Progenitor cell of endocrine pancreas (in vitro differentiated cells): Measurements from ENCODE around the gene EIF3L. TPM values are rescaled to one million over a fixed set of nuclear protein-coding genes. Genes with fewer than 3 reads are reported as not detected.

Experiments used
- DNase-seq: peaks from one replicate; pipeline ENCODE4 v3.0.0; 2021; ENCODE audit warnings: low spot score; ENCODE audit not compliant: unreplicated experiment
- H3K27ac Mint-ChIP-seq: 2 replicates; pipeline ENCODE4 v1.8.0; 2021; ENCODE audit warnings: mild to moderate bottlenecking, moderate library complexity, mixed read lengths
- H3K27me3 Mint-ChIP-seq: 2 replicates; pipeline ENCODE4 v1.8.0; 2021; ENCODE audit warnings: mixed read lengths
- H3K36me3 Mint-ChIP-seq: 2 replicates; pipeline ENCODE4 v1.8.0; 2022; ENCODE audit warnings: mixed read lengths; ENCODE audit not compliant: insufficient read depth
- H3K4me1 Mint-ChIP-seq: 2 replicates; pipeline ENCODE4 v1.8.0; 2021; ENCODE audit warnings: low read depth, mixed read lengths
- H3K4me3 Mint-ChIP-seq: 2 replicates; pipeline ENCODE4 v1.8.0; 2021; ENCODE audit warnings: low read depth, mild to moderate bottlenecking, moderate library complexity, mixed read lengths
- H3K9me3 Mint-ChIP-seq: 2 replicates; pipeline ENCODE4 v1.8.0; 2021; ENCODE audit warnings: low read depth, mixed read lengths
- CTCF ChIP-seq: fragments of 200-600 bp; sonication (generic); IDR thresholded peaks from one replicate; pipeline ENCODE4 v1.5.0; 2021; ENCODE audit warnings: antibody characterized with exemption, mild to moderate bottlenecking; ENCODE audit not compliant: unreplicated experiment
- total RNA-seq: library from RNA; stranded (reverse); gene quantifications from 2 replicates; pipeline ENCODE4 v1.2.1, GENCODE V29; 2021

EIF3L gene
- total RNA-seq, 1 donor from 2014 or later: 725 TPM

GRCh38 chr22:37909766-37910165 is 60.5 kb downstream of the EIF3L start:
- Mint-ChIP-seq H3K9me3 (no peaks in the 10 kb centered on the region), H3K4me1 (peaks cover 15% of the 10 kb centered on the region), H3K27ac (no peak overlapping the region), H3K36me3 (peaks cover 3% of the 10 kb centered on the region), H3K27me3 (no peaks in the 10 kb centered on the region), H3K4me3 (no peak overlapping the region)
- DNase-seq: no peak
- TF ChIP-seq CTCF: no peak

- Mint-ChIP-seq H3K27ac (no peak overlapping the region), H3K27me3 (no peaks in the 10 kb centered on the region), H3K4me1 (peaks cover 13% of the 10 kb centered on the region), H3K36me3 (peaks cover 3% of the 10 kb centered on the region), H3K9me3 (no peaks in the 10 kb centered on the region), H3K4me3 (no peak overlapping the region)
- no peak for TF ChIP-seq CTCF
- no peak for DNase-seq
Measured at GRCh38 chr22:37910890-37911672, 61.9 kb downstream of the EIF3L start.

- no peaks in the 10 kb centered on the region for H3K9me3 Mint-ChIP-seq
- DNase-seq: no peak
- peaks cover 3% of the 10 kb centered on the region for H3K36me3 Mint-ChIP-seq
- no peaks in the 10 kb centered on the region for H3K27me3 Mint-ChIP-seq
- peaks cover 13% of the 10 kb centered on the region for H3K4me1 Mint-ChIP-seq
- no peak for TF ChIP-seq CTCF
- no peak overlapping the region for H3K4me3 Mint-ChIP-seq
- no peak overlapping the region for H3K27ac Mint-ChIP-seq
Measured at GRCh38 chr22:37911697-37912096, 62.5 kb downstream of the EIF3L start.

GRCh38 chr22:37912171-37912570 is 63.0 kb downstream of the EIF3L start:
- H3K36me3 Mint-ChIP-seq: peaks cover 3% of the 10 kb centered on the region
- no peak for DNase-seq
- H3K9me3 Mint-ChIP-seq: no peaks in the 10 kb centered on the region
- peaks cover 11% of the 10 kb centered on the region for H3K4me1 Mint-ChIP-seq
- H3K27me3 Mint-ChIP-seq: no peaks in the 10 kb centered on the region
- TF ChIP-seq CTCF: no peak
- no peak overlapping the region for H3K4me3 Mint-ChIP-seq
- no peak overlapping the region for H3K27ac Mint-ChIP-seq

- Mint-ChIP-seq H3K4me3 (no peak overlapping the region), H3K9me3 (no peaks in the 10 kb centered on the region), H3K36me3 (peaks cover 3% of the 10 kb centered on the region), H3K27ac (no peak overlapping the region), H3K27me3 (no peaks in the 10 kb centered on the region), H3K4me1 (peaks cover 4% of the 10 kb centered on the region)
- TF ChIP-seq CTCF: no peak
- no peak for DNase-seq
Measured at GRCh38 chr22:37913233-37913721, 64.1 kb downstream of the EIF3L start.
